Measurements from ENCODE around the gene TMOD2. TPM values are rescaled to one million over a fixed set of nuclear protein-coding genes. Genes with fewer than 3 reads are reported as not detected.

The TMOD2 gene
- total and polyA plus RNA-seq, 12 donors, result 1.4 to 13.2 (median 7.0) TPM

DNA sequence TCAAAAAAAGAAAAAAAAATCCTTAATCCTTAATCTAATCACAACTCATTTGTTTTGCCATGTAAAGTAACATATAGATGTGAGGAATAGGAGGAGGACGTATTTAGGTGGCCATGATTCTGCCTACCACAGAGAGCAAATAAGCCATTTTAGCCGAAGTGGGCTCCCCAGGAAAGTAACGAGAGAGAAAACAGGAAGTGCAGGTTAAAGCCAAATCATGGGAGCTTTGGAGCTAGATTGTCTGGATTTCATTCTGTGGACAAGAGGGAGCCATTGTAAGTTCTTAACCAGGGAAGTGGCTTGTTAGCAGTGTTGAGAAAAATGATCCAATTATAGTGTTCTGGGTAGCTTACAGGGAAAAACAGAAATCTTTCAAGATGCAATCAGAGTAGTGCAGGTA, 9.4 kb downstream of the TMOD2 start:
- TF ChIP-seq POLR2A (IDR thresholded peaks at IDR 0.05), result no peak
- TF ChIP-seq, protein P1, sequence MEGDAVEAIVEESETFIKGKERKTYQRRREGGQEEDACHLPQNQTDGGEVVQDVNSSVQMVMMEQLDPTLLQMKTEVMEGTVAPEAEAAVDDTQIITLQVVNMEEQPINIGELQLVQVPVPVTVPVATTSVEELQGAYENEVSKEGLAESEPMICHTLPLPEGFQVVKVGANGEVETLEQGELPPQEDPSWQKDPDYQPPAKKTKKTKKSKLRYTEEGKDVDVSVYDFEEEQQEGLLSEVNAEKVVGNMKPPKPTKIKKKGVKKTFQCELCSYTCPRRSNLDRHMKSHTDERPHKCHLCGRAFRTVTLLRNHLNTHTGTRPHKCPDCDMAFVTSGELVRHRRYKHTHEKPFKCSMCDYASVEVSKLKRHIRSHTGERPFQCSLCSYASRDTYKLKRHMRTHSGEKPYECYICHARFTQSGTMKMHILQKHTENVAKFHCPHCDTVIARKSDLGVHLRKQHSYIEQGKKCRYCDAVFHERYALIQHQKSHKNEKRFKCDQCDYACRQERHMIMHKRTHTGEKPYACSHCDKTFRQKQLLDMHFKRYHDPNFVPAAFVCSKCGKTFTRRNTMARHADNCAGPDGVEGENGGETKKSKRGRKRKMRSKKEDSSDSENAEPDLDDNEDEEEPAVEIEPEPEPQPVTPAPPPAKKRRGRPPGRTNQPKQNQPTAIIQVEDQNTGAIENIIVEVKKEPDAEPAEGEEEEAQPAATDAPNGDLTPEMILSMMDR (IDR thresholded peaks at IDR 0.05), result no peak
- H3K27me3 ChIP-seq, result no peaks in the 10 kb centered on the region
- no peaks in the 10 kb centered on the region for H3K9me3 ChIP-seq (replicated peaks in 1 of 3)
- H3K27ac ChIP-seq, result no peak overlapping the region
- H3K36me3 ChIP-seq (replicated peaks in 1 of 2), result no peaks in the 10 kb centered on the region
- intact Hi-C loops (cut with DNase I), result no loop called here
- H3K4me3 ChIP-seq, result no peak overlapping the region
- peaks cover 0 to 10% of the 10 kb centered on the region in 2 donors for H3K4me1 ChIP-seq (replicated peaks in 1 of 2)
- WGBS, 4 donors, result 53 to 83% (median 65%) methylated on average over 3 of the region's 3 CpGs
- DNase-seq, result no peak

DNA sequence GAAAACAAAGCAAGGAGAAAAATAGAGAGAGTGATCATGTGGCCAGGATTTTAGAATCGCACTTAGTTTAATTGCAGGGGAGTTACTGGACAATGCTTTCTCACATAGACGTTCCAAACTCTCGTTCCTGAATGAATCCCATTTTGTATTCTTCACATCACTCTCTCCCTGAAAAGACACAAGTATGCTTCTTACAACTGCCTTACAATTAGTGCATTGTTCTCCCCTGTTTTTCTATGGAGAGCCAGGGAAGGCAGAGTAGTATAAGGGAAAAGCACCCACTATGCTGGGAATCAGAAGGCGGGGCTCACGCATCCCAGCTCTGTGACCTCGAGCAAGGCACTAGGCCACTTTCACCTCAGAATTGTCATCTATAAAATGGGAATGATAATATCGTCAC, 14.4 kb downstream of the TMOD2 start:
- intact Hi-C loops (cut with DNase I), result no loop called here
- 86 to 88% (median 86%) methylated on average over 7 of the region's 7 CpGs for WGBS, 4 donors
- no peaks in the 10 kb centered on the region for H3K9me3 ChIP-seq (replicated peaks in 1 of 3)
- DNase-seq, result no peak
- TF ChIP-seq, protein P1 (IDR thresholded peaks at IDR 0.05), result no peak
- no peak for TF ChIP-seq POLR2A (IDR thresholded peaks at IDR 0.05)
- no peaks in the 10 kb centered on the region for H3K36me3 ChIP-seq (replicated peaks in 1 of 2)
- H3K4me3 ChIP-seq, result no peak overlapping the region
- no peak overlapping the region for H3K27ac ChIP-seq
- no peaks in the 10 kb centered on the region for H3K27me3 ChIP-seq
- peaks cover 0 to 1% of the 10 kb centered on the region in 2 donors for H3K4me1 ChIP-seq (replicated peaks in 1 of 2)

DNA sequence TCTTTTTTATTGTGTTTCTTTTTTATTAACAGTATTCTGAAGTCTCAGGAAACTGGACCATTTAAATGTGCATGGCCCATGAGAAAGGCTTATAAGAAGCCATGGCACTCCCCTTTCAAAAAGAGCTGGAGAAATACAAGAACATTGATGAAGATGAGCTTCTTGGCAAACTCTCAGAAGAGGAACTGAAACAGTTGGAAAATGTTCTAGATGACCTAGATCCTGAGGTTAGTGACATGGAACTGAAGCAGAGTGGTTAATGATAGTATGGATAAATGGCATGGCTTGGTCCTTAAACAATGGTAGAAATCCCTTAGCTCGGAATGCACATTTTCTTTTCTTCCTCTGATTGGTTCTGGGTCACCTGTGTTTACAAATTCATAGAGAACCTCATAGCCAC, 14.9 kb downstream of the TMOD2 start:
- WGBS, 4 donors, result 80 to 96% (median 88%) methylated on average over 1 of the region's 1 CpG
- no peak for TF ChIP-seq POLR2A (IDR thresholded peaks at IDR 0.05)
- TF ChIP-seq, protein P1 (IDR thresholded peaks at IDR 0.05), result no peak
- Histone ChIP-seq H3K9me3 (replicated peaks in 1 of 3) (no peaks in the 10 kb centered on the region), H3K4me1 (replicated peaks in 1 of 2) (peaks cover 0 to 6% of the 10 kb centered on the region in 2 donors), H3K27me3 (no peaks in the 10 kb centered on the region), H3K4me3 (no peak overlapping the region), H3K36me3 (replicated peaks in 1 of 2) (no peaks in the 10 kb centered on the region), H3K27ac (no peak overlapping the region)
- DNase-seq, result no peak
- intact Hi-C loops (cut with DNase I), result no loop called here

DNA sequence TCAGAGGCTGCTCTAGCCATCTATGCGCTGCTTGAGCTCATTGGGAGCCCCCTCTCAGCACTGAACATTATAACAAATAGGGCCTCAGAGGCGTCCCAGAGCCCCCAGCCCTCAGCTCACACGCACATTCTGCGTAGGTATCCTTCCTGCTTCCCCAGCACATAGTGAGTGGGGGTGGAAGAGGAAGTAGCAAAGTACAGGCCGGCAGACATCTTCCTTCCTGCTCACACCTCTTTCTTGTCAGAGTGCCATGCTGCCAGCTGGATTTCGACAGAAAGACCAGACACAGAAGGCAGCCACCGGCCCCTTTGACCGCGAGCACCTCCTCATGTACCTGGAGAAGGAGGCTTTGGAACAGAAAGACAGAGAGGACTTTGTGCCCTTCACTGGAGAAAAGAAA, 16.6 kb downstream of the TMOD2 start:
- 58 to 76% (median 65%) methylated on average over 9 of the region's 9 CpGs for WGBS, 4 donors
- intact Hi-C loops (cut with DNase I), result no loop called here
- Histone ChIP-seq H3K36me3 (replicated peaks in 1 of 2) (no peaks in the 10 kb centered on the region), H3K9me3 (replicated peaks in 1 of 3) (no peaks in the 10 kb centered on the region), H3K27ac (no peak overlapping the region), H3K27me3 (no peaks in the 10 kb centered on the region), H3K4me3 (no peak overlapping the region), H3K4me1 (replicated peaks in 1 of 2) (peaks cover 0 to 6% of the 10 kb centered on the region in 2 donors)
- TF ChIP-seq, protein P1 (IDR thresholded peaks at IDR 0.05), result no peak
- TF ChIP-seq POLR2A (IDR thresholded peaks at IDR 0.05), result no peak
- peak in 6 of 7 donors; percentile 20 to 57 (median 34) for DNase-seq
